Body of pancreas (tissue), 4 donors: ENCODE measurements around the gene DCLRE1A. TPM values are rescaled to one million over a fixed set of nuclear protein-coding genes. Genes with fewer than 3 reads are reported as not detected.

Experiments used
- ATAC-seq: fragments of 150-250 bp; one replicate; pipeline ENCODE4 v1.9.1; 2016
- DNase-seq, 4 donors: peaks; one replicate each; pipeline ENCODE4 v3.0.0-alpha.2; 2019
- H3K27ac ChIP-seq, 4 donors: fragments of 200-600 bp; sonication (generic); 1 replicate in 3 of 4; 2 replicates in 1 of 4; pipeline versions ENCODE4 v1.5.1 to v1.6.1; 2016 to 2019; ENCODE audit warnings: mild to moderate bottlenecking in 1 of 4, mixed read lengths in 1 of 4, moderate library complexity in 1 of 4
- H3K27me3 ChIP-seq, 2 donors: fragments of 200-600 bp; sonication (generic); one replicate each; pipeline ENCODE4 v1.6.0; 2016; ENCODE audit warnings: mild to moderate bottlenecking in 1 of 2
- H3K36me3 ChIP-seq, 2 donors: fragments of 200-600 bp; sonication (generic); replicated peaks in 1 of 2; 2 replicates each; pipeline ENCODE4 v1.5.1; 2016; ENCODE audit warnings: low read depth in 2 of 2; ENCODE audit not compliant: insufficient read depth in 1 of 2
- H3K4me1 ChIP-seq: fragments of 200-600 bp; sonication (generic); one replicate; pipeline ENCODE4 v1.6.0; 2016
- H3K4me3 ChIP-seq, 2 donors: fragments of 200-600 bp; sonication (generic); 1 replicate in 1 of 2; 2 replicates in 1 of 2; pipeline ENCODE4 v1.5.1; 2016 to 2019
- H3K9me3 ChIP-seq, 3 donors: fragments of 200-600 bp; sonication (generic); 1 replicate in 2 of 3; 2 replicates in 1 of 3; pipeline ENCODE4 v1.5.1; 2016
- POLR2A ChIP-seq, 3 donors: fragments of 450-650 bp; IDR thresholded peaks; one replicate each; pipeline ENCODE4 v1.6.1; 2016; ENCODE audit warnings: antibody characterized with exemption in 3 of 3, mild to moderate bottlenecking in 2 of 3
- WGBS, 2 donors: methylation state at CpG; one replicate each; pipeline ENCODE4 v1.1.5; 2017; 5-methylcytosine and 5-hydroxymethylcytosine counted together
- intact Hi-C: fragments of 100-400 bp; cut with DNase I; formaldehyde crosslinking; loops from one replicate; pipeline ENCODE4 v1.15.1; 2023
- total RNA-seq, 2 donors: library from RNA; depleted of rRNA; stranded (reverse); fragments of >200 nt; gene quantifications; one replicate each; pipeline ENCODE4 v1.1.0, GENCODE V29; 2016
- TF ChIP-seq, protein P1 (sequence below), 7 experiments: fragments of 450-650 bp in 4 of 7; fragments of 200-600 bp in 3 of 7; sonication (generic) in 3 of 7; IDR thresholded peaks; one replicate each; pipeline ENCODE4 v1.5.1; 2016 to 2019; ENCODE audit warnings: antibody characterized with exemption in 7 of 7

DCLRE1A gene
- total RNA-seq, 2 donors from 2014 or later: 4.6 to 5.2 TPM

DNA sequence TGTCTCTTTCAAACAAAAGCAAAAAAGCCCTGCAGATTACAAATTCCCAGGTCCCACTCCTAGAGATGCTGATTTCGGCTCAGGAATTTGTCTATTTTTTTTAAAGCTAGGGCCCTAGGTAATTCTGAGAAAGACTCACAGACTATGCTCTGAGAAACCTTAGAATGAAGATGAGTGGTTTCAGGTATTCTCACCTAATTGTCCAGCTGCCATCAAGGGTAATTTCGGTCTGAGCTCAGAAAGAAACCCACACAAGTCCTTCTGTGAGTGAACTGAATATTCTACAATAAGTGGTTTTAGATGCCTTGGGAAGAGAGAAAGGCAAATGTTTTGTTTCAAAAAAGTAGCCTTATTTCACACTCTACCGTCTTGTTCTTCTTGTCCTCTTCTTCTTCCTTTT is 45.7 kb downstream of the DCLRE1A start:
- no peaks in the 10 kb centered on the region for H3K9me3 ChIP-seq
- no peaks in the 10 kb centered on the region for H3K27me3 ChIP-seq
- H3K36me3 ChIP-seq: no peaks in the 10 kb centered on the region
- ATAC-seq (no peak), DNase-seq (no peak)
- intact Hi-C loops: loop anchor here (5.0 kb wide), 1 partner anchor 289 kb away; no protein-coding TSS in a partner anchor
- H3K4me3 ChIP-seq: no peak overlapping the region
- TF ChIP-seq POLR2A (IDR thresholded peaks at IDR 0.05): no peak
- TF ChIP-seq, protein P1, sequence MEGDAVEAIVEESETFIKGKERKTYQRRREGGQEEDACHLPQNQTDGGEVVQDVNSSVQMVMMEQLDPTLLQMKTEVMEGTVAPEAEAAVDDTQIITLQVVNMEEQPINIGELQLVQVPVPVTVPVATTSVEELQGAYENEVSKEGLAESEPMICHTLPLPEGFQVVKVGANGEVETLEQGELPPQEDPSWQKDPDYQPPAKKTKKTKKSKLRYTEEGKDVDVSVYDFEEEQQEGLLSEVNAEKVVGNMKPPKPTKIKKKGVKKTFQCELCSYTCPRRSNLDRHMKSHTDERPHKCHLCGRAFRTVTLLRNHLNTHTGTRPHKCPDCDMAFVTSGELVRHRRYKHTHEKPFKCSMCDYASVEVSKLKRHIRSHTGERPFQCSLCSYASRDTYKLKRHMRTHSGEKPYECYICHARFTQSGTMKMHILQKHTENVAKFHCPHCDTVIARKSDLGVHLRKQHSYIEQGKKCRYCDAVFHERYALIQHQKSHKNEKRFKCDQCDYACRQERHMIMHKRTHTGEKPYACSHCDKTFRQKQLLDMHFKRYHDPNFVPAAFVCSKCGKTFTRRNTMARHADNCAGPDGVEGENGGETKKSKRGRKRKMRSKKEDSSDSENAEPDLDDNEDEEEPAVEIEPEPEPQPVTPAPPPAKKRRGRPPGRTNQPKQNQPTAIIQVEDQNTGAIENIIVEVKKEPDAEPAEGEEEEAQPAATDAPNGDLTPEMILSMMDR (IDR thresholded peaks at IDR 0.05): no peak
- H3K27ac ChIP-seq: no peak overlapping the region
- no peaks in the 10 kb centered on the region for H3K4me1 ChIP-seq
- 83 to 87% methylated on average over 3 of the region's 3 CpGs for WGBS, 2 donors

DNA sequence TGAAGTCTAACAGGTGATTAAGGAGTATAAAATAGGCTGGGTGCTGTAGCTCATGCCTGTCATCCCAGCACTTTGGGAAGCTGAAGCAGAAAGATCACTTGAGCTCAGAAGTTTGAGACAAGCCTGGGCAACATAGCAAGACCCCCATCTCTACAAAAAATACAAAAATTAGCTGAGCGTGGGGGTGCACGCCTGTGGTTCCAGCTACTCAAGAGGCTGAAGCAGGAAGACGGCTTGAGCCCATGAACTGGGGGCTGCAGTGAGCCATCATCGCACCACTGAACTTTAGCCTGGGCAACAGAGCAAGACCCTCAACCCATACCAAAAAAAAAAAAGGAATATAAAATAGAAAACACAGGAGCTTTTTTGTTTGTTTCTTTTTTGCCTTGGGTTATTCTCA is 47.4 kb downstream of the DCLRE1A start:
- ATAC-seq: no peak
- WGBS, 2 donors: 93 to 98% methylated on average over 4 of the region's 4 CpGs
- no peaks in the 10 kb centered on the region for H3K36me3 ChIP-seq
- TF ChIP-seq, protein P1 (IDR thresholded peaks at IDR 0.05): no peak
- TF ChIP-seq POLR2A (IDR thresholded peaks at IDR 0.05): no peak
- no peaks in the 10 kb centered on the region for H3K9me3 ChIP-seq
- intact Hi-C loops: loop anchor here (5.0 kb wide), 1 partner anchor 291 kb away; no protein-coding TSS in a partner anchor
- H3K4me1 ChIP-seq: no peaks in the 10 kb centered on the region
- no peak for DNase-seq
- no peak overlapping the region for H3K4me3 ChIP-seq
- no peak overlapping the region for H3K27ac ChIP-seq
- no peaks in the 10 kb centered on the region for H3K27me3 ChIP-seq

DNA sequence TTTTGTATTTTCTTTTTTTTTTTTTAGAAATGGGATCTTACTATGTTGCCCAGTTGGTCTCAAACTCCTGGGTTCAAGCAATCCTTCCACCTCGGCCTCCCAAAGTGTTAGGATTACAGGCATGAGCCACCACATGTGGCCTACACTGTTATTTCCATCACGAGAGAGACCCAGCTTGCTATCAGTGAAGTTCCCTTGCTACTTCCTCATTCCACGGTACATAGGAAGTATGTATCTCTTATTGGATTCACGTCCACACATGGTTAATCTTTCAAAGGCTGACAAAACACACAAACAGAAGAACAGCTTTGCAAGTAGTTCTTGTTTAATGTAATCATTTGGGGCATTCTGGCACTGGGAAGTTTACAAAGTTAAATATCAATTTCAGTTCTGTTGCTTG is 50.9 kb downstream of the DCLRE1A start:
- H3K4me1 ChIP-seq: no peaks in the 10 kb centered on the region
- ATAC-seq (peak; percentile 50), DNase-seq (no peak)
- no peaks in the 10 kb centered on the region for H3K27me3 ChIP-seq
- TF ChIP-seq, protein P1 (IDR thresholded peaks at IDR 0.05): no peak
- TF ChIP-seq POLR2A (IDR thresholded peaks at IDR 0.05): no peak
- H3K9me3 ChIP-seq: no peaks in the 10 kb centered on the region
- H3K27ac ChIP-seq: peak overlapping the region in 3 of 4 donors; percentile 8 to 30 (median 27)
- no peak overlapping the region for H3K4me3 ChIP-seq
- H3K36me3 ChIP-seq: no peaks in the 10 kb centered on the region
- intact Hi-C loops: no loop called here
- WGBS, 2 donors: 36 to 50% methylated on average over 4 of the region's 4 CpGs

DNA sequence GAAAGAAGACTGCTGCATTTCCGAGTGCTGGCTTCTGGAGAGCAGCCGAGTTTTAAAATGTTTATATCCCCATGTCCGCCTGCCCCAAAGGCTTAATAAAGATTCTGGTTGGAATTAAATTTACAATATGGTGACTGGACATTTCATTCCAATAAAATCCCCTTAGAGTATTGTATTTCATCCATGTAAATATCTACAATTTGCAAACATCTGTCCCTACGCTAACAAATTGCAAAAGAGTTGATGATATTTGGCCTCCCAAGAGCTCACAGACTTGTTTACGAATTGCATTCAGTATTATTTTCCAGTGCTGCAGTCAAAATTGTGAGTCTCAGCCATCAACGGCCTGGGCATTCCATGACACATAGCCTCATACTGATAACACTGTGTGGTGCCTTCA is 52.3 kb downstream of the DCLRE1A start:
- no peaks in the 10 kb centered on the region for H3K9me3 ChIP-seq
- 86 to 89% methylated on average over 6 of the region's 6 CpGs for WGBS, 2 donors
- H3K36me3 ChIP-seq: no peaks in the 10 kb centered on the region
- no peak for TF ChIP-seq POLR2A (IDR thresholded peaks at IDR 0.05)
- TF ChIP-seq, protein P1 (IDR thresholded peaks at IDR 0.05): no peak
- no peaks in the 10 kb centered on the region for H3K27me3 ChIP-seq
- ATAC-seq (no peak), DNase-seq (no peak)
- no peak overlapping the region for H3K27ac ChIP-seq
- no peaks in the 10 kb centered on the region for H3K4me1 ChIP-seq
- intact Hi-C loops: no loop called here
- no peak overlapping the region for H3K4me3 ChIP-seq

DNA sequence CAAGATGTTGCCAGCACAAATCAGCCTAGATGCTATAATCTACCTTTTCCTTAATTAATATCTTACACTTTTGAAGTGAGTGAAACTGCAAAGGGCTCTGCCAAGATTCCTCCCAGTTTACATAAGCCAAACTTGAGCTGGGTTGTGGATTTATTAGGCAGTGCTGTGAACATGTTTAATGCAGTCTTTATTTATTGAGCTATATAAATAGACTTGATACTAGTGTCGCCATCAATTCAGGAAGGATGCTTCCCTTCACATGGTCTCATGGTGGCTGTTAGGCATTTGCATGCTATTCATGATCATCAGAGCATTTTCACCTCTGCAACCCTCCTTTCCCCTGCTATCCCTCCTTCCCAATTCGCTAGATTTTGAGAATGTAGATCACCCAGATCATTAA is 62.2 kb downstream of the DCLRE1A start:
- TF ChIP-seq, protein P1 (IDR thresholded peaks at IDR 0.05): no peak
- no peak for TF ChIP-seq POLR2A (IDR thresholded peaks at IDR 0.05)
- WGBS, 2 donors: 75 to 79% methylated on average over 2 of the region's 2 CpGs
- no peak for DNase-seq
- intact Hi-C loops: no loop called here
- Histone ChIP-seq H3K4me1 (no peaks in the 10 kb centered on the region), H3K36me3 (no peaks in the 10 kb centered on the region), H3K27ac (no peak overlapping the region), H3K27me3 (no peaks in the 10 kb centered on the region), H3K4me3 (no peak overlapping the region), H3K9me3 (no peaks in the 10 kb centered on the region)
- ATAC-seq: no peak
